ENCODE data around the gene IZUMO2.

DNA sequence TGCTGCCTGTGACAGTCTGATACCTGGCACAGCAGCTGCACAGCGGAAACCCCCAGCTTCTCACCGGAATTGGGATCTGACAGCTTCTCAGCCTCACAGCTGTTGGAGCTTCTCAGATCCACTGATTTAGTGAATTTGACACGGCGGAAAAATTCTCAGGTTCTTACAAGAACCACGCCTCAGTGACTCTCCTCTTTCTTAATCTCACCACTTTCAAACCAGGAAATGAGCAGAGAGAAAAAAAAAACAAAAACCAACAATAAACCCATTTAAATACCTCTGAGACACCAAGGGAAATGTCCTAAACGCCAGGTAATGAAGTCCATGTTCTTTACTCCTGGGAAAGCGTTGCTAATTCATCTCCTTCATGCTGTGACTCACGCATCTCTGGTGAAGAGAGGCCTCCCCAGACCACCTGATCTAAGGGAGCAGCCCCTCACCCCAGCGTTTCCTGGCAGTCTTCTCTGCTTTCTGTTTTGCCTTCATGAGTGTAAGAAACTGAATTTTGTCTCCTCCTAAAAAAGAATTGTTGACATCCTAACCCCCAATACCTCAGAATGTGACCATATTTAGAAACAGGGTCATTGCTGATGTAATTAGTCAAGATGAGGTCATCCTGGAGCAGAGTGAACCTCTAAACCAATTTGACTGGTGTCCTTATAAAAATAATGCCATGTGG lies 15.9 kb upstream of the IZUMO2 start:
- TF ChIP-seq EP300 (IDR thresholded peaks at IDR 0.05; ENCODE audit: borderline replicate concordance), result peak; percentile 29; the same call in 1 of the 2 replicates
- no peak for TF ChIP-seq MAX (IDR thresholded peaks at IDR 0.05)
- TF ChIP-seq TAF1 (IDR thresholded peaks at IDR 0.05; ENCODE audit: low read depth), result no peak
- no peak for TF ChIP-seq RAD21 (IDR thresholded peaks at IDR 0.05; ENCODE audit: low read depth)
- TF ChIP-seq, protein P1, sequence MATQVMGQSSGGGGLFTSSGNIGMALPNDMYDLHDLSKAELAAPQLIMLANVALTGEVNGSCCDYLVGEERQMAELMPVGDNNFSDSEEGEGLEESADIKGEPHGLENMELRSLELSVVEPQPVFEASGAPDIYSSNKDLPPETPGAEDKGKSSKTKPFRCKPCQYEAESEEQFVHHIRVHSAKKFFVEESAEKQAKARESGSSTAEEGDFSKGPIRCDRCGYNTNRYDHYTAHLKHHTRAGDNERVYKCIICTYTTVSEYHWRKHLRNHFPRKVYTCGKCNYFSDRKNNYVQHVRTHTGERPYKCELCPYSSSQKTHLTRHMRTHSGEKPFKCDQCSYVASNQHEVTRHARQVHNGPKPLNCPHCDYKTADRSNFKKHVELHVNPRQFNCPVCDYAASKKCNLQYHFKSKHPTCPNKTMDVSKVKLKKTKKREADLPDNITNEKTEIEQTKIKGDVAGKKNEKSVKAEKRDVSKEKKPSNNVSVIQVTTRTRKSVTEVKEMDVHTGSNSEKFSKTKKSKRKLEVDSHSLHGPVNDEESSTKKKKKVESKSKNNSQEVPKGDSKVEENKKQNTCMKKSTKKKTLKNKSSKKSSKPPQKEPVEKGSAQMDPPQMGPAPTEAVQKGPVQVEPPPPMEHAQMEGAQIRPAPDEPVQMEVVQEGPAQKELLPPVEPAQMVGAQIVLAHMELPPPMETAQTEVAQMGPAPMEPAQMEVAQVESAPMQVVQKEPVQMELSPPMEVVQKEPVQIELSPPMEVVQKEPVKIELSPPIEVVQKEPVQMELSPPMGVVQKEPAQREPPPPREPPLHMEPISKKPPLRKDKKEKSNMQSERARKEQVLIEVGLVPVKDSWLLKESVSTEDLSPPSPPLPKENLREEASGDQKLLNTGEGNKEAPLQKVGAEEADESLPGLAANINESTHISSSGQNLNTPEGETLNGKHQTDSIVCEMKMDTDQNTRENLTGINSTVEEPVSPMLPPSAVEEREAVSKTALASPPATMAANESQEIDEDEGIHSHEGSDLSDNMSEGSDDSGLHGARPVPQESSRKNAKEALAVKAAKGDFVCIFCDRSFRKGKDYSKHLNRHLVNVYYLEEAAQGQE (IDR thresholded peaks at IDR 0.05; ENCODE audit: low read depth), result no peak
- 0 out of 2 replicates have a peak, but pooled peaks have one; percentile 16 for TF ChIP-seq CEBPB (IDR thresholded peaks at IDR 0.05)
- peak; percentile 42; the same call in 1 of the 2 replicates for TF ChIP-seq FOXM1 (IDR thresholded peaks at IDR 0.05; ENCODE audit: borderline replicate concordance, low read depth)
- TF ChIP-seq ZBTB7A (IDR thresholded peaks at IDR 0.05; ENCODE audit: low read depth), result peak; percentile 68; the same call in 1 of the 2 replicates
- TF ChIP-seq TEAD4 (IDR thresholded peaks at IDR 0.05), result no peak
- TF ChIP-seq YY1 (IDR thresholded peaks at IDR 0.05; ENCODE audit: low read depth), result no peak
- TF ChIP-seq NFIC (IDR thresholded peaks at IDR 0.05), result no peak
- TF ChIP-seq TCF12 (IDR thresholded peaks at IDR 0.05; ENCODE audit: low read depth), result no peak; the same call in 1 of the 2 replicates
- TF ChIP-seq CREB1 (IDR thresholded peaks at IDR 0.05; ENCODE audit: low read depth), result peak; percentile 46; the same call in 1 of the 2 replicates

Measured in Ishikawa (cell line).